ENCODE results near the gene STRADB. TPM values are rescaled to one million over a fixed set of nuclear protein-coding genes. Genes with fewer than 3 reads are reported as not detected.
"Not testable (repeated sequence)": the region's sequence is repeated elsewhere in the genome, so short reads cannot be mapped to it uniquely, and the experiment has no call there.

STRADB gene
- total RNA-seq, 1 donor from 2014 or later = 142 TPM

DNA sequence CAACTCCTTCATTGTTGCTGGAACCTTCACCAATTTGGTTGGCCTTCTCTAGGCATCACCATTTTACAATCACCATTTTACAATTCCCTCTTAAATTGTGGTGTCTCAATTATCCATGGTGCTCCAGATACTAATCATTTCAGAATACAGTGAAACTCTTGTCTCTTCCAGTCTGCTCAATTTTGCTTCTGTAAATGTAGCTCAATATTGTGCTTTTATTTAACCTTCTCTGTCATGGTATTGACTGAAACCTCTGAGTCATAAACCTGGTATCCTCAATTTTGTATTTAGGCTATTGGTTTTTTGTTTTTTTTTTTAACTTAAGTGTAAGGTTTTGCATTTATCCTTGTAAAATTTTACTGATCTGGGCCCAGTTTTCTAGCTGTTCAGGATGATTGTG is 16.1 kb downstream of the STRADB start:
- no peak for DNase-seq (ENCODE audit: low spot score)

DNA sequence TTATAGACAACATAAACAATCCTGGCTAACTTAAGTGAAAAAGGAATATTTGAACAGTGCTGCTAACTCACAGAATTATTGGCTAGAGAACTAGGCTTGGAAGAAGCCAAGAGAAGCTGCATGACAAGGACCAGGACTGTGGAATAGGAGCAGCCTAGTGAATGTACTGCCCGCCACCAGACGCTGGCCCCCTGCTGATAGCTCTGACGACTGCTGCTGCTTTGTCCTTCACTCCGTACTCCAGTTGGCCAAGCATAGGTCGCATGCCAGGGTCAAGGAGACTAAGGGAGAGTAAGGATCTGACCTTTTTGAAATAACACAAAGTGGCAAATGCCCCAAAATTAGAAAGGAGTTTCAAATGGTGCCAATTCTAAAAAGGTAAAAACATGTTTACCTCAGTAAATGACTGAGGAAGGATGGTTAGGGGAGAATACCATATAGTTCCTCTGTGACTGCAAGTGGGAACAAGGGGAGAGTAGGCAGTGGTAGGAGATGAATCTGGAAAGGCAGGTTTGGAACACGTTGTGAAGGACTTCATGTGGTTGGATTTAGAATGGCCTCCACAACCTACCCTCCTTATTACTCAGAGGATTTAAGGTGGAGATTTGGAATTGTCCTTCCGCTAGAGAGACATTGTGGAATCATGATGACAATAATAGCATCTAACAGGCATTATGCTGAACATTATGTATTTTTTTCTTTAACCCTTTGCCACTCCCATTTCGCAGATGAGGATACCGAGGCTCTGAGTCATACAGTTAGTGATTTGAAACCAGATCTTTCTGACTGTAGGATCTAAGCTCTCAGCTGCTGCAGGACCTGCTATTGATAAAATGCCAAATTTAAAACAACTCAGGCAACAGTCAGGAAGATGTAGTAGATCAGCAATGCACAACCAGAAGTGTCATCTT is 19.5 kb downstream of the STRADB start:
- no peak for DNase-seq (ENCODE audit: low spot score)

- no peak for DNase-seq (ENCODE audit: low spot score)
Measured at GRCh38 chr2:201471732-201472393, 20.3 kb downstream of the STRADB start.

- no peak for DNase-seq (ENCODE audit: low spot score)
Measured at GRCh38 chr2:201472411-201472810, 20.9 kb downstream of the STRADB start.

DNA sequence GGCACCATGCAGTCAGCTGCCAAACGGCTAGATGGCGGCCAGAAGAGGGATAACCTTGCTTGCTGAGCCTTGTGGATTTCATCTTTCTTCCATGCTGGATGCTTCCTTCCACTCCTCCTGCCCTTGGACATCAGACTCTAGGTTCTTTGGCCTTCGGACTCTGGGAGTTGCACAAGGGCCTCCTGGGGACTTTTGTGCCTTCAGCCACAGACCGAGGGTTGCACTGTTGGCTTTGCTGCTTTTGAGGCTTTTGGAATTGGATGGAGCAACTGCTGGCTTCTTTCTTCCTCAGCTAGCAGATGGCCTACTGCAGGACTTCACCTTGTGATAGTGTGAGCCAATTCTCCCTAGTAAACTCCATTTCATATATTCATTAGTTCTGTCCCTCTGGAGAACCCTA is 31.0 kb downstream of the STRADB start:
- no peak for DNase-seq (ENCODE audit: low spot score)

DNA sequence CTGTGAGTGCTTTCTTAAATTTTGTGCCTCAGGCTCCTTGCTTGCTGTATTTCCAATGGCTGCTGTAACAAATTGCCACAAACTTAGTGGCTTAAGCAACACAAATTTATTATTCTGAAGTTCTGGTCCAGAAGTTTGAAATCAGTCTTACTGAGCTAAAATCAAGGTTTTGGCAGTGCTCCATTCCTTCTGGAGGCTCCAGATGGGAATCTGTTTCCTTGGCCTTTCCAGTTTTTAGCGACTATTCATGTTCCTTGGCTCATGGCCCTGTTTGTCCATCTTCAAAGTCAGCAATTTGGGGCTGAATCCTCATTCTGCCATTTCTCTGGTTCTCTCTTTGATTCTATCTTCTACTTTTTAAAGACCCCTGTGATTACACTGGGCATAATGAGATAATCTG is 31.8 kb downstream of the STRADB start:
- no peak for DNase-seq (ENCODE audit: low spot score)

GRCh38 chr2:201483758-201484157 is 32.2 kb downstream of the STRADB start:
- not testable (repeated sequence) for DNase-seq (ENCODE audit: low spot score)

- no peak for DNase-seq (ENCODE audit: low spot score)
Measured at GRCh38 chr2:201484805-201485204, 33.3 kb downstream of the STRADB start.

- no peak for DNase-seq (ENCODE audit: low spot score)
Measured at GRCh38 chr2:201490291-201490690, 38.8 kb downstream of the STRADB start.

GRCh38 chr2:201496785-201497184 is 45.2 kb downstream of the STRADB start:
- DNase-seq (ENCODE audit: low spot score) = no peak

- DNase-seq (ENCODE audit: low spot score) = no peak
Measured at GRCh38 chr2:201500534-201500933, 49.0 kb downstream of the STRADB start.

- DNase-seq (ENCODE audit: low spot score) = no peak
Measured at GRCh38 chr2:201502713-201503112, 51.2 kb downstream of the STRADB start.

- DNase-seq (ENCODE audit: low spot score) = no peak
Measured at GRCh38 chr2:201507725-201508124, 56.2 kb downstream of the STRADB start.

DNA sequence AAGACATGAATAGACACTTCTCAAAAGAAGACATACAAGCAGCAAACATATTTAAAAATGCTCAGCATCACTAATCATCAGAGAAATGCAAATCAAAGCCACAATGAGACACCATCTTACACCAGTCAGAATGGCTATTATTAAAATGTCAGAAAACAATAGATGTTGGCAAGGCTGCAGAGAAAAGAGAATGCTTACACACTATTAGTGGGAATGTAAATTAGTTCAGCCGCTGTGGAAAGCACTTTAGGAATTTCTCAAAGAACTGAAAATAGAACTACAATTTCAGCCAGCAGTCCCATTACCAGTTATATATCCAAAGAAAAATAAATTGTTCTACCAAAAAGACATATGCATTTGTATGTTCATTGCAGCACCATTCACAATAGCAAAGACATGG is 61.7 kb downstream of the STRADB start:
- DNase-seq (ENCODE audit: low spot score) = no peak

DNA sequence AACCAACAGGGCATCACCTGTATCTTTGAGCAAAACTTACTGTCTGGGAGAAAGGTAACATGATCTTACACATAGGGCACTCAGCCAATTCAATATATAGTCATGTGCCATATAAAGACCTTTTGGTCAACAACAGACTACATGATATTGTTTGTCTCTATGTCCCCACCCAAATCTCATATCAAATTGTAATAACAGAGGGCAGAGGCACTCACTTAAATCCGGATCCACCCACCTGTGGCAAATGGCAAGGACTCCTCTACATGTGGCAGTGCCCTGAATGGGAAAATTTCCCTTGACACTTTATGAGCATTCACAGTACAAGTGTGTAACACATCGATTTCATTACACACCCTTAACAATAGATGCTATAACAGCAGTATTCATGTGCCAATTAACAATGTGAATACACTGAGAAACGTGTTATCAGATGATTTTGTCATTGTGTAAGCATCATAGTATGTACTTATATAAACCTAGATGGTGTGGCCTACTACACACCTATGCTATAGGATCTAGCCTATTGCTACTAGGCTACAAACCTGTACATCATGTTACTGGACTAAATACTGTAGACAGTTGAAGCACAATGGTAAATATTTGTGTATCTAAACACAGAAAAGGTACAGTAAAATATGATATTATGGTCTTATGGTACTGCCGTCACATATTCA is 64.2 kb downstream of the STRADB start:
- DNase-seq (ENCODE audit: low spot score) = no peak

DNA sequence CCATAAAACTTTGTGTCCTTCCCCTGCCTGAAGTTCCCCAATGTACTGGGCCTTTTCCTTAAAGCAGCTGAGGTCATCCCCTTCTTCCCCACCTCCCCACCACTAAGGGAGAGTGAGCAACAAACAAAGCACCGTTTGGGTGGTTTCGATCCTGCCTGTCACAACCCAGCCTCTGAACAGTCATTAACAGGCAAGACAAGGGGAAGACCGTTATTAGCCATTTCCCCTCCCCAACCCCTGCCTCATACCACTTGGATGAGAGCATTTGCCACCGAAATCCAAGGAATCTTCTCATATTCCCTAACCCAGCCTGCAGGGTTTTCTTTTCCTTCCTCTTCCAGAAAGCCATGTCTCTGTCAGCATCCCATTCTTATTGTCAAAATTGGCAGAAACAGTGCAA is 65.6 kb downstream of the STRADB start:
- DNase-seq (ENCODE audit: low spot score) = no peak

GRCh38 chr2:201520201-201520600 is 68.7 kb downstream of the STRADB start:
- no peak for DNase-seq (ENCODE audit: low spot score)

DNA sequence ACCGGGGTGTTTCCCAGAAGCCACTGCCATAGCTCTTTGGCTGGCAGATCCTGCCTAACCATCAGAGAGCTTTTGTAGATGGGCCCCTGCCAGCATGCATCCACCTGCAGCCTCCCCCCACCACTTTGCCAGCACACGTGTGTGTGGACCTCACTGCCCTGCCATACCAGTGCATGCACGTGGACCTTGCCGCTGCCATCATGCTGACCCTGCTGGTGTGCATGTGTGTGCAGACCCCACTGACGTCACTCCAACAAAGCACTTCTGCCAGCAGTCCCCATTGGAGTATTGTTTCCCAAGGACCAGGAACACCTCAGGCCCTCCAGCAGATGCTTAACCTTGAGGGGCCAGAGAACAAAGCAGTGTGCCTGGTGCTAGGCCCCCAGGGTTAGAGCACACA is 71.4 kb downstream of the STRADB start:
- no peak for DNase-seq (ENCODE audit: low spot score)

- no peak for DNase-seq (ENCODE audit: low spot score)
Measured at GRCh38 chr2:201523506-201523905, 72.0 kb downstream of the STRADB start.

Measured in umbilical cord (tissue), 2 donors.